Measurements from ENCODE around the gene DAND5. TPM values are rescaled to one million over a fixed set of nuclear protein-coding genes. Genes with fewer than 3 reads are reported as not detected.

The DAND5 gene
- total and polyA plus RNA-seq, 2 donors (not counting 1 experiment from before 2014, with no cell fraction given): not detected

GRCh38 chr19:12947702-12948611, 21.4 kb upstream of the DAND5 start:
- H2AFZ ChIP-seq (ENCODE audit: insufficient read depth, low read depth, low read length, poor library complexity, severe bottlenecking): no peak overlapping the region
- whole genome bisulfite sequencing (ENCODE audit: insufficient coverage): 98% methylated on average over 21 of the region's 28 CpGs
- TF ChIP-seq, protein P1, sequence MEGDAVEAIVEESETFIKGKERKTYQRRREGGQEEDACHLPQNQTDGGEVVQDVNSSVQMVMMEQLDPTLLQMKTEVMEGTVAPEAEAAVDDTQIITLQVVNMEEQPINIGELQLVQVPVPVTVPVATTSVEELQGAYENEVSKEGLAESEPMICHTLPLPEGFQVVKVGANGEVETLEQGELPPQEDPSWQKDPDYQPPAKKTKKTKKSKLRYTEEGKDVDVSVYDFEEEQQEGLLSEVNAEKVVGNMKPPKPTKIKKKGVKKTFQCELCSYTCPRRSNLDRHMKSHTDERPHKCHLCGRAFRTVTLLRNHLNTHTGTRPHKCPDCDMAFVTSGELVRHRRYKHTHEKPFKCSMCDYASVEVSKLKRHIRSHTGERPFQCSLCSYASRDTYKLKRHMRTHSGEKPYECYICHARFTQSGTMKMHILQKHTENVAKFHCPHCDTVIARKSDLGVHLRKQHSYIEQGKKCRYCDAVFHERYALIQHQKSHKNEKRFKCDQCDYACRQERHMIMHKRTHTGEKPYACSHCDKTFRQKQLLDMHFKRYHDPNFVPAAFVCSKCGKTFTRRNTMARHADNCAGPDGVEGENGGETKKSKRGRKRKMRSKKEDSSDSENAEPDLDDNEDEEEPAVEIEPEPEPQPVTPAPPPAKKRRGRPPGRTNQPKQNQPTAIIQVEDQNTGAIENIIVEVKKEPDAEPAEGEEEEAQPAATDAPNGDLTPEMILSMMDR (IDR thresholded peaks at IDR 0.05): no peak
- TF ChIP-seq EZH2 (IDR thresholded peaks at IDR 0.05; ENCODE audit: borderline replicate concordance, insufficient read depth, low read depth, low read length, poor library complexity, severe bottlenecking): no peak
- Mint-ChIP-seq H3K27ac (peak overlapping the region; percentile 3), H3K9me3 (ENCODE audit: insufficient read depth) (no peaks in the 10 kb centered on the region), H3K4me3 (peak overlapping the region; percentile 29), H3K27me3 (no peaks in the 10 kb centered on the region), H3K4me1 (peaks cover 36% of the 10 kb centered on the region)
- ATAC-seq (ENCODE audit: low read depth): no peak
- no peaks in the 10 kb centered on the region for H3K27me3 ChIP-seq (replicated peaks in 1 of 4; ENCODE audit: control extremely low read depth in 1 of 4, control insufficient read depth in 3 of 4, insufficient read depth in 4 of 4, low read length in 3 of 4)
- peaks cover 25% of the 10 kb centered on the region for H3K79me2 ChIP-seq (ENCODE audit: control insufficient read depth, insufficient read depth, low read length)
- no peak overlapping the region for H3K4me3 ChIP-seq (ENCODE audit: control extremely low read depth in 1 of 5, extremely low read depth in 1 of 5, insufficient read depth in 1 of 5, low read depth in 2 of 5, low read length in 4 of 5)
- ChIA-PET CTCF (interaction anchor here (1.0 to 1.3 kb wide), 3 partner anchors 10 to 152 kb away, joined by 3 read pairs; no protein-coding TSS in a partner anchor), POLR2A (interaction anchor here (0.6 to 1.3 kb wide), 2 partner anchors 10 to 789 kb away, joined by 3 to 4 read pairs; partner anchors contain the start of gene CALR)
- intact Hi-C loops (cut with micrococcal nuclease): no loop called here
- H3K4me1 ChIP-seq (ENCODE audit: control insufficient read depth in 2 of 2, insufficient read depth in 2 of 2, low read length in 2 of 2): peaks cover 15 to 32% of the 10 kb centered on the region in 2 donors
- peaks cover 30% of the 10 kb centered on the region for H4K20me1 ChIP-seq (ENCODE audit: control insufficient read depth, insufficient read depth, low read length, poor library complexity, severe bottlenecking)
- H3K4me2 ChIP-seq (replicated peaks; ENCODE audit: low read depth, low read length, poor library complexity, severe bottlenecking): no peak overlapping the region
- DNase-seq: no peak
- peaks cover 0 to 76% of the 10 kb centered on the region in 2 experiments for H3K36me3 ChIP-seq (replicated peaks in 1 of 2; ENCODE audit: control extremely low read depth in 1 of 2, control insufficient read depth in 1 of 2, extremely low read depth in 1 of 2, insufficient read depth in 2 of 2, low read length in 1 of 2)
- peaks cover 0 to 7% (median 0%) of the 10 kb centered on the region in 3 donors for H3K9me3 ChIP-seq (ENCODE audit: control extremely low read depth in 1 of 3, control insufficient read depth in 2 of 3, insufficient read depth in 1 of 3, low read length in 2 of 3)
- no peak overlapping the region for H3K27ac ChIP-seq (ENCODE audit: low read length in 2 of 2)
- H3K9ac ChIP-seq (ENCODE audit: low read length): no peak overlapping the region

All from B cell (primary cell).